GM21381 (cell line): ENCODE measurements around the gene SPAG4.
A peak's percentile ranks its signal among the peaks of the same experiment; 100 is the strongest.

Source experiments
- ATAC-seq: cut with Tn5 transposase; IDR thresholded peaks from one replicate; pipeline ENCODE4 v1.9.1; 2021; ENCODE audit warnings: mild to moderate bottlenecking, moderate library complexity; ENCODE audit not compliant: unreplicated experiment

SPAG4 gene, protein sequence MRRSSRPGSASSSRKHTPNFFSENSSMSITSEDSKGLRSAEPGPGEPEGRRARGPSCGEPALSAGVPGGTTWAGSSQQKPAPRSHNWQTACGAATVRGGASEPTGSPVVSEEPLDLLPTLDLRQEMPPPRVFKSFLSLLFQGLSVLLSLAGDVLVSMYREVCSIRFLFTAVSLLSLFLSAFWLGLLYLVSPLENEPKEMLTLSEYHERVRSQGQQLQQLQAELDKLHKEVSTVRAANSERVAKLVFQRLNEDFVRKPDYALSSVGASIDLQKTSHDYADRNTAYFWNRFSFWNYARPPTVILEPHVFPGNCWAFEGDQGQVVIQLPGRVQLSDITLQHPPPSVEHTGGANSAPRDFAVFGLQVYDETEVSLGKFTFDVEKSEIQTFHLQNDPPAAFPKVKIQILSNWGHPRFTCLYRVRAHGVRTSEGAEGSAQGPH

DNA sequence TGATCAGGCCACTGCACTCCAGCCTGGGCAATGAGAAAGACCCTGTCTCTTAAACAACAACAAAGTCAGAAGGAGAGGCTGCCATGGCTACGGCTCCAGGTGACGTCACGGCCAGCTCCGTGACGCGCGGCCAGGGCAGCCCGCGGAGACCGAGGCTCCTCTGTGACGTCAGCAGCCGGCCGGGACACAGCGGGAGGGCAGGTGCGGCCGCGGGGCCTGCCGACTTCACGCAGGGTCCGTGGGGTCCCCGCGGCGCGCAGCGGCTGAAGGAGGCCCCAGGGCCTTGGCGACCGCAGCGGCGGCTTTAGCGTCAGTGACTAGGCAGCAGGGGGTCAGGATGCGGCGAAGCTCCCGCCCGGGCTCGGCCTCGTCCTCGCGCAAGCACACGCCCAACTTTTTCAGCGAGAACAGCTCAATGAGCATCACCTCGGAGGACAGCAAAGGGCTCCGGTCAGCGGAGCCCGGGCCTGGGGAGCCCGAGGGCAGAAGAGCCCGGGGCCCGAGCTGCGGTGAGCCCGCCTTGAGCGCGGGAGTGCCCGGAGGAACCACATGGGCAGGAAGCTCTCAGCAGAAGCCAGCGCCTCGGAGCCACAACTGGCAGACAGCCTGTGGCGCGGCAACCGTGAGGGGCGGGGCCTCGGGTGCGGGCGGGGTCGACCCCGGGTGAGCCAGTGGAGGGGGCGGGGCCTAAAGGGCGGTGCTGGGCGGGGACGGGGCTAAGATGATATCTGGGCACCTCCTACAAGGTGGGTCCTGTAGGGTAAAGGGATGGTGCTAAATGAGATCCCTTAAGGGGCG lies at the start of gene SPAG4:
TSS of gene SPAG4 (plus strand) at position 163 of the 798 bp plus-strand sequence. CDS start at position 338, 175 bp downstream.
- ATAC-seq: peak; percentile 65

DNA sequence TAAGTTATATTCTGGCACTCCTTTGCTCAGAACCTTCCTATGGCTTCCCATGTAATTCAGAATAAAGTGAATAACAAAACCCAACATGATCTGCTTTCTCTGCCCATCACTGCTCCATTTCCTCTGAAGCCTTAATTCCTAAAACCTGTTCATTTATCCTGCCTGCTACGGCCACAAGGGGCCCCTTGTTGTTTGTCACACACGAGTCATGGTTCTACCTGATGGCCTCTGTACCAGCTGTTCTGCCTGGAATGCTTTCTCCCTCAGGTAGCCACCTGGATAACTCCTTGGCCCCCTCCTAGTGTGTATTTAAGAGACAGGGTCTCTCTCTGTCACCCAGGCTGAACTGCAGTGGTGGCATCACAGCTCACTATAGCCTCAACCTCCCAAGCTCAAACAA lies 47.0 kb upstream of the SPAG4 start:
- no peak for ATAC-seq

DNA sequence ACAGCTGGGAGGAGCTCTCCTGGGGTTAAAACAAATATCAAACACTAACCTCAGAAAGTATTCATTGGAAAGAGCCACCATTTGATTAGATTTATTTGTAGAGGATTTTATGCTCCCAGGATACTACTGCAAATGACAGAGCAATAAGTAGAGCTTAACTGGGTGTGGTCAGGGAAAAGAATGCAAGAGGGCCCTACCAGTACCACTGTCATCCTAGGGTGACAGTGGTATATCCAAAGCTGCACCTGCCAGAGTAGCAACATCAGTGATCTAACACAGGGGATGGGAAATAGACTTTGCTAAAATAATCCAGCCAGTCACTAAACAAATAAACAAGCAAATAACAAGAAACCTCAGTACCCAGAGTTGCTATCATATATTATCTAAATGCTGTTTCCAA lies 44.1 kb upstream of the SPAG4 start:
- ATAC-seq: no peak

DNA sequence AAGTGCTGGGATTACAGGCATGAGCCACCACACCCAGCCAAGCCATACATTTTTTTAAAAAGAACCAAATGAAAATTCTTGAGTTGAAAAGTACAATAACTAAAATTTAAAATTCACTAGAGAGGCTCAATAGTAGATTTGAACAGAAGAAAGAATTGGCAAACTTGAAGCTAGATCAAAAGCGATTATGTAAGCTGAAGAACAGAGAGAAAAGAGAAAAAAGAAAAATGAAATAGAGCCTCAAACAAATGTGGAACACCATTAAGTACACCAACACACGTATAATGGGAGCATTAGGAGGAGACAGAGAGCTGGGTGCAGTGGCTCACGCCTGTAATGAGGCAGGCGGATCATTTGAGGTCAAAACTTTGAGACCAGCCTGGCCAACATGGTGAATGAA lies 42.8 kb upstream of the SPAG4 start:
- no peak for ATAC-seq

DNA sequence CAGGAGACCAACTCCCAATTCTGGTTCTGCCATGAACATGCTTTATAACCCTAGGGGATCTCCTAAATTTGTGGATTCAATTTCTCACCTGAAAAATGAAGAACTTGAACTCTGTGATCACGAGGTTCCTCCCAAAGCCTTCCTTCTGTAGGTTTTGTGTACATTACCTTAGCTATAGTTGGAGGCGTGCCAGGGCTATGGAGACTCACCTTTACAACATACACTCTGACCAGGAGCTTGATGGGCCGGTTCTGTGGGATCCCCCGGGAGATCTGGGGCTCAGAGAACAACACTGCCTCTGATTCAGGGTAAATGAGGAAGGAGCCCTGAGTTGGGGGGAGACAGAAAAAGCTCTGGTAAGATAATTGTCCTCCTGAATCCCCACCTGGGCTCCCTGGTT lies 39.7 kb upstream of the SPAG4 start:
- ATAC-seq: no peak

DNA sequence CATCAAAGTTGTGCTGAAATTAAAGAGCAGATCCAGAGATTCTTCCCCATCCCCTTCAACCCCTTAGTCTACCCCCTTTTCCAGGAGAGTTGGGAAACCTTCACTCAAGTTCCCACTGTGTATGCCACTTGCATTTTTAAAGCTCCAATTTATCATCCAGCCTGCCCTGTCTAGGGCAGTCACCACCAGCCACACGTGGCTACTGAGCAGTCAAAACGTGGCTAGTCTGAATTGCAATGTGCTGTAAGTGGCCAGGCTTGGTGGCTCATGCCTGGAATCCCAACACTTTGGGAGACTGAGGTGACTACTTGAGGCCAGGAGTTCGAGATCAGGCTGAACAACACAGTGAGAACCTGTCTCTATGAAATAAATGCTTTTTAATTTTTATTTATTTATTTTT lies 38.8 kb upstream of the SPAG4 start:
- no peak for ATAC-seq

DNA sequence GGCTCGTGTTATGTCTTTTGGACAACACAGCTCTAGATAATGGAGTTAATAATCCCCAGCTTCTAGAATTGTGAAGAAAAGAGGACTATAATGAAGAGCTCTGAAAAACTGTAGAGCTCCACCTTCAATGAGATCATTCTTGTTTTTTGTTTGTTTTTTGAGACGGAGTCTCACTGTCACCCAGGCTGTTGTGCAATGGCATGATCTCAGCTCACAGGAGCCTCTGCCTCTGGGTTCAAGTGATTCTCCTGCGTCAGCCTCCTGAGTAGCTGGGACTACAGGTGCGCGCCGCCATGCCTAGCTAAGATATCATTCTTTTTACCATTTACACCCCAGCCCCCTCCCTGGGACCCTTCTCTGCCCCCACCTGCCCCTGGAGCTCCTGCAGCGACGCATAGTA lies 37.2 kb upstream of the SPAG4 start:
- no peak for ATAC-seq

DNA sequence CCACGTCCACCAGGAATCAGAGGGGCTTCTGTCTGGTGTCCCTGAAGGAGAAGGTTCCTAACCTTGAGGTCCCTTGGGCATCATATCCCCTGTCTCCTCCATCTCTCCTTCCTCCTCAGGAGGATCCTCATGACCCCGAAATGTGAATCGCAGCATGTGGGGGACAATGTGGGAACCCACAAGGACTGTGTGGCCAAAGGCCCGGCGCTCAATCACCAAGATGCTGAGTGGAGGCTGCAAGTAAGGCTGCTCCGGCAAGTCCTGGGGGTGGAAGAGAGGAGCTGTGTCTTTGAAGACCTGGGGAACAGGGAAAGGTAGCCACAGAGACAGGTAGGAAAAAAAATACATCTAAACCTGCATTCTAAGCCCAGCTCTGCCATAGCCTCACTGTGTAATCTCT lies 36.4 kb upstream of the SPAG4 start:
- ATAC-seq: no peak

DNA sequence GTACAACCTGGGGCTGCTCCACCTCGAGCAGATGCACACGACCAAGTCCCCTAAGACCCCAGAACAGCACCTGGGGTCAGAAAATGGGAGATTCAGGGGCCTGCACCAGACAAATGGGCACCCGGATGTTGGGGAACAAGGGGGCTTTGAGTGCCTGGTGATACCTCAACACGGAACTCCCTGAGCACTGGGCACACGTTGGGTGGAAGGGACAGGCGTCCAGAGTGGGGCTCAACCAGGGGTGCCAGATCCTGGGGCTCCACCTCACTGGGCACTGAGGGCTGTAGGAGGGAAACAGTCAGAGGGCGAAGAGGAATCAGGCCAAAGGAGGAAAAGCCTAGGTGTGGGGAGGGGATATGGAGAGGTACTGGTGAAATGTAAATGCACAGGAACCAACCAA lies 33.5 kb upstream of the SPAG4 start:
- no peak for ATAC-seq

DNA sequence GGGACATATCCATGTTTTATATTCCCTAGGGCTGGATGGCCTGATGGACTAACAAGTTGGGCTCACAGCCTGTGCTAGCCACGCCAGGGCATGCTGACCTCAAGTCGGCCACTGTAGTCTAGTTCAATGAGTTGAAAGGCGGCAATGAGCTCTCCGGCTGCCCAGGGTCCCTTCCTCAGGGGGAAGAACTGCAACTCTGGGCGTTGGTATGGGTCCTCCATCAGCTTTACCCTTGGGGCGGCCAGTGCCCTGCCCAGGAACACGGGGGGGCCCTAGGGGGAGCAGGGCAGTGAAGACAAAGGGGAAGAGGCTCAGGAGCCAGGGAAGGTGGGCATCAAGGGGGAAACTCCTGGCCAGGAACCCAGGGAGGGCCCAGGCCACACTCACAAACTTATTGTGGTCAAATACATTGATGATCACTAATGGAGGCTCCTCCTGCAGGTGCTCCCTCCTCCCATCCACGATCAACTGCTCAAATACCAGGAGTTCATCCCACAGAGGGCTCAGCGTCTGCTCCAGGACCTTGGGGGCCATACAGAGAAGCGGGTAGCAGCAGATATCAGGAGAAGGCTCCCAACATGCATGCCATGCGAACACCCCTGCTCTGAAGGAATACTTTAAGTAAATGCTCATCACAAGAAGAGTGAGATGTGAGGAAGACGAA lies 32.8 kb upstream of the SPAG4 start:
- no peak for ATAC-seq

DNA sequence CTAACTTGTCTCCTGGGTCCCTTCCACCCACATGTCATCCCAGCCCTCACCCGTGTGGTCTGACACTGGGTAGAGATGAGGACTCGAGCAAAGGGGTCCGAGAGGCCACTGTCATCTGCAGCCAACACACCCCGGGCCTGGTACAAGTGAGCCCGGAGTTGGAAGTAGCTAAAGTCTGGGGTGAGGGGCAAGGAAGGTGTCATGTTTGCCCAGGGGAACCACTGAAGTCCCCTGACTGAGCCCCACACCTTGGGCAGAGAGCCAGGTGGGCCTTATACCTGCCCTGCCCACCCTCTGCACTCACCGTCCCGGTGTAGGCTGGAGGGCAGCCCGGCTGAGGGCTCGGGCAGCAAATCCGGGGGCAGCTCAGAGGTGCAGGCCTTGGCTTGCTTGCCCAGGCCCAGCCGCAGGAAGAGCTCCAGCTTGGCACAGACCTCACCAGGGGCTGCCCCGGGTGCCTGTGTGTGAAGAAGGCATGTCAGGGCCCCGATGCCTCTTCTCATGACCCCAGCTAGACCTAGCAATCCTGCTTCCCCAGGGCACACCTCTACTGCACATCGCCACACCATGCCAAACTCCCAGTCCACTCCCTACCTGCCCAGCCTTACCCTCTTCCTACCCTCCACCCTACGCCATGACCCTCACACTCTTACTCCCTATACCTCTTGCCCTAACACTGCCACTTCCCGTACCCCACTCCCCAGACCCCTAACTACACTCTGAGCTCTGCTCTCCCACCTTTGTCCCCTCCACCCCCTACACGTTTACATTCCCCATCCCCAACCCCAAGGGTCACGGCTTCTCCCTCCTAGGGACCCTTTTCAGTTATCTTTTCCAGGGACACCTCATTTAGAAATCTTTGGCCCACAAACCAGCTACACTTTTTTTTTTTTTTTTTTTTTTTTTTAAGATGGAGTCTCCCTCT lies 31.7 kb upstream of the SPAG4 start:
- ATAC-seq: no peak

DNA sequence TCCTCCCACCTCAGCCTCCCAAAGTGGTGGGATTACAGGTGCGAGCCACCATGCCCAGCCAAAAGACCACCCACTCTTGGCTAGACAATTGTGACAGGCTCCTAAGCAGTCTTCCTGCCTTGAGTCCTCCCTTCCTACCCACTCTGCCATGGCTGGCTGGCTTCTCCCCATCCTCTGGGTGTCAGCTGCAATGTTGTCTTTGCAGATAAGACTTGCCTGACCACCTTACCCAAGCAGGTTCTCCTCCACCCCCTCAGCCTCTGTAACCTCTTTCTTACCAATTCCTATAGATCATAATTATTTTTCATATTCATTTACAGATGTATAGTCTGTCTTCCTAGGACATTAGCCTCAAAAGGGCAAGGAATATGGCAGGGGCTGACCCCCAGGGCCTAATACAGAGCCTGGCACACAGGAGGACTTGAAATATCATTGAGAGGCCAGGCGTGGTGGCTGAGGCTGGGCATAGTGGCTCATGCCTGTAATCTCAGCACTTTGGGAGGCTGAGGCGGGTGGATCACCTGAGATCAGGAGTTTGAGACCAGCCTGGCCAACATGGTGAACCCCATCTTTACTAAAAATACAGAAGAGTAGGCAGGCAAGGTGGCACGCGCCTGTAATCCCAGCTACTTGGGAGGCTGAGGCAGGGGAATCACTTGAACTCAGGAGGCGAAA lies 28.7 kb upstream of the SPAG4 start:
- ATAC-seq: no peak

DNA sequence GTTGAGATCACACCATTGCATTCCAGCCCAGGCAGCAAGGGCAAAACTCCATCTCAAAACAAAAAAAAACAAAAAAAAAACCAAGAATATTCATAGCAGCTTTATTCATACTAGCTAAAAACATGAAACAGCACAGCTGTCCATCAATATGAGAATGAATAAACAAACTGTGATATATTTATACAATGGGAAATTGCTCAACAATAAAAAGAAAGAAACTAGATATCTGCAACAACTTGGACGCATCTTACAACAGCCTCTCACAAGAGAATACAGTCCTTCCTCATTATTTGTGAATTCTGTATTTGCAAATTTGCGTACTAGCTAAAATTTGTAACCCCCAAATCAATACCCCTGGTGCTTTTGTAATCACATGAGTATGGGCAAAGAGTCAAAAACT lies 28.2 kb upstream of the SPAG4 start:
- no peak for ATAC-seq

DNA sequence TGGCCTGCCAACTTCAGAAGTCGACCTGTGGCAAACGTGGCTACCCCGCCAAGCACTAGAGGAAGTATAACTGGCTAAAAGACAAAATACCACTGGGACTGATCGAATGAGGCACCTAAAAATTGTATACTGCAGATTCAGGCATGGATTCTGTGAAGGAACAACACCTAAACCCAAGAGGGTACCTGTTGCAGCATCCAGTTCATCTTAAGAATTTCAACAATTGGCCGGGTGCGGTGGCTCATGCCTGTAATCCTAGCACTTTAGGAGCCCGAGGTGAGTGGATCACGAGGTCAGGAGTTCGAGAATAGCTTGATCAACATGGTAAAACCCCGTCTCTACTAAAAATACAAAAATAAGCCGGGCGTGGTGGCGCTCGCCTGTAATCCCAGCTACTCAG lies 27.2 kb upstream of the SPAG4 start:
- ATAC-seq: no peak

DNA sequence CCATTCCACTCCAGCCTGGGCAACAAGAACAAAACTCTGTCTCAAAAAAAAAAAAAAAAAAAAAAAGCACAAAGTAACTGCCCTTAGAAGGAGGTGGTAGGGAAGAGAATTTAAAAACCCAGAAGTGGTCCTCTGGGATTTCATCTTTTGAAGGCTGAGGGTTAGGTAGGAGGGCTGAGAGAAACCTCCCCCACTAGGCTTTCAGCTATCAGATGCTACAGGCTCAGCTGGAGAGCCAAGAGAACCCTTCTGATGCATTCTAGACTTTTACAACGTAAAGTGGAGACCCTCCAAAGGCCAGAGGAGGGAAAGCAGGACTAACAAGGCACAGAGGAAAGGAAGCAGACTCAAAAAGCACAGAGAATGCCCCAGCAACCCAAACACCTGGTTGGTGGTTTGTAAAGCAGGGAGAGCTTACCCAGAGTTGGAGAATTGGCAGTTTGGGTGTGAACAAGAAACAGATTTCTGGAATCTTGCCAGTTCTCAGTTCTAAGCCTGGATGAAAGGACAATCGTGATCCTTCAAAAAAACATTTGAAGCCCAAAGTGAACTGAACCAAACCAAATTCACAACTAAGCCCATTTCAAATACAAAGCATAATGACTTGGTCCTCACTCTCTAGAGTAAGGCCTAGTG lies 23.2 kb upstream of the SPAG4 start:
- no peak for ATAC-seq

DNA sequence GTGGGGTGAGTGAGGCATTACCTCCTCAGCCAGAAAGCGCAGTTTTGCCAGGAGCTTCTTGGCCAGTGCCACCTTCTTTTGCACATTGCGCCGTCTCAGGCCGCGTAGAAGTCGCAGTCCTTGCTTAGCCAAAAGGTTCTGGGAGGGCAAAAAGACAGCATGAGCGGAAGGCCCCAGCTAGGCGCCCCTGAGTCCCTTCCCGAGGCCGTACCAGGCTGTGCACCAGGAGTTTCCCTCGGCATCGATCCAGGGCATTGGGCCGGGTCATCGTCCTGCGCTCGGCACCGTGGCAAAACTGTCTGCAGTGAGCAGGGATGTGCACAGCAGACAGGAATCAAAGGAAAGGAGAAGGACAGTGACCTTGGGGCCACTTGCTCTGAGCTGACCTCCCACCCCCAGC lies 20.2 kb upstream of the SPAG4 start:
- ATAC-seq: no peak

DNA sequence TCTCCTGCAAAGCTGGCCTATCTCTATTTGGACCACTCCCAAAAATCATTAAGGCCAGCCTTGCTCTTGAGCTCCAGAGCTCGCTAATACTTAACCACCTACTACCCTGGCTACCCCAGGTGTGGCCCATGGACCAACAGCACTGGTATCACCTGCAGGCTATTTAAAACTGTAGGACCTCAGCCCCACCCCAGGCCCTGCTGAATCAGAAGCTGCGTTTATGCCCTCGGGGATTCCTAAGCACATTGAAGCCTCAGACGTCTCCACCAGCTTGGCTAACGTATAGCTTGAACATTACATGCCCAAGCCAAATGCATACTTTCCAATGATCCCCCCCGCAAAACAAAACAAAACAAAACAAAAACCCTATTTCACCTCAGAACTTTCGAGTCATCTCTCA lies 19.7 kb upstream of the SPAG4 start:
- ATAC-seq: no peak

DNA sequence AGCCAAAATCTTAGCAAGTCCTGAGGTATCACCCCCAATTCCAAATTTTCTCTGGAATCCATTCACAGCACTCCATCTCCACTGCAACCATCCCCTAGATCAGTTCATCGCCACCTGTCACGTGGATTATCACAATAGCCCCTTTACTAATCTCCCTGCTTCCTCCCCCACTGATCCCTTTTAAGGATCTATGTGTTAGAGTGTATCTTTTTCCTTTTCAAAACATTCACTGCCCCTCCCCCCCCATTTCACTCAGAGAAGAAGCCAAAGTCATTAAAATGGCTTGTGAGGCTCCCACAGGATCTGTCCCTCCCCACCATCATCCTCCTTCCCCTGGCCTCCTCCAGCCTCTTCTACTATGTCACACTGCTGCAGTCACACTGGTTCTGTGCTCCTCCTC lies 18.4 kb upstream of the SPAG4 start:
- ATAC-seq: no peak

DNA sequence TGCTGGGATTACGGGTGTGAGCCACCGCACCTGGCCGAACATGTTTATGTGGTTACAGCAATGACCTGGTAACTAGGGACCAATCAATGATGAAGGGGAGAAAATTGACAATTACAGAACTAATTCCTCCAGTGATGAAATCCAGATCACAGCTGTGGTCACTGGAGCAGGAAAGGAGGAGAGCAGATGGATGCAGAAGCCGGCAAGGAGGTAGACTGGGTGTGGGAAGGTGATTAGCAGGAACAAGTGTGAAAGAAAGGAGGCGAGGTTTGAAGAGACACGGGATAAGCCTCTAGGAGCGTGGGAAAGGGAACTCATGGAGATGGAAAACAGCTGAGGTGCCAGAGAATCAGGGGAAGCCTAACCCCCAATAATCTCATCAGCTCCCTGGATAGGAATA lies 17.2 kb upstream of the SPAG4 start:
- ATAC-seq: no peak
